Upper lobe of left lung (tissue), 6 donors: ENCODE results near the gene NPC1. TPM values are rescaled to one million over a fixed set of nuclear protein-coding genes. Genes with fewer than 3 reads are reported as not detected.

Source experiments
- ATAC-seq, 2 donors: fragments of 200-7000 bp; cut with Tn5 transposase; one replicate each; pipeline ENCODE4 v1.9.1; 2022; ENCODE audit warnings: mild to moderate bottlenecking in 2 of 2, moderate library complexity in 2 of 2; ENCODE audit not compliant: low FRiP score in 2 of 2
- DNase-seq, 2 donors: peaks; one replicate each; pipeline ENCODE4 v3.0.0-alpha.2; 2019 to 2020
- H3K27ac ChIP-seq, 4 donors: fragments of 200-600 bp; sonication (generic); one replicate each; pipeline ENCODE4 v1.5.1; 2016 to 2019
- H3K27me3 ChIP-seq, 4 donors: fragments of 200-600 bp; sonication (generic); one replicate each; pipeline ENCODE4 v1.5.1; 2017 to 2019
- H3K36me3 ChIP-seq, 4 donors: fragments of 200-600 bp; sonication (generic); one replicate each; pipeline ENCODE4 v1.5.1; 2016 to 2019
- H3K4me1 ChIP-seq, 4 donors: fragments of 200-600 bp; sonication (generic); one replicate each; pipeline ENCODE4 v1.5.1; 2018 to 2019
- H3K4me3 ChIP-seq, 4 donors: fragments of 200-600 bp; sonication (generic); one replicate each; pipeline ENCODE4 v1.5.1; 2017 to 2019; ENCODE audit warnings: mild to moderate bottlenecking in 2 of 4, moderate library complexity in 1 of 4
- H3K9me3 ChIP-seq, 4 donors: fragments of 200-600 bp; sonication (generic); one replicate each; pipeline ENCODE4 v1.5.1; 2018 to 2019
- EP300 ChIP-seq, 4 donors: sonication (generic); formaldehyde crosslinking; IDR thresholded peaks; one replicate each; pipeline ENCODE4 v1.5.1; 2017; ENCODE audit warnings: antibody characterized with exemption in 4 of 4, control low read depth in 2 of 4
- POLR2A ChIP-seq, 4 donors: fragments of 450-650 bp; IDR thresholded peaks; one replicate each; pipeline ENCODE4 v1.5.1; 2016 to 2017; ENCODE audit warnings: antibody characterized with exemption in 4 of 4, mild to moderate bottlenecking in 2 of 4
- POLR2AphosphoS5 ChIP-seq, 2 donors: sonication (generic); formaldehyde crosslinking; IDR thresholded peaks; one replicate each; pipeline ENCODE4 v1.5.1; 2017; ENCODE audit warnings: antibody characterized with exemption in 2 of 2
- WGBS, 2 donors: methylation state at CpG; one replicate each; pipeline ENCODE4 v1.1.5; 2017 to 2018; 5-methylcytosine and 5-hydroxymethylcytosine counted together
- total RNA-seq, 6 donors: library from RNA; depleted of rRNA in 4 of 6; stranded (reverse); fragments of >200 nt in 4 of 6; gene quantifications; one replicate each; pipeline versions ENCODE4 v1.1.0 to v1.2.1, GENCODE V29; 2016 to 2021
- TF ChIP-seq, protein P1 (sequence below), 6 experiments: fragments of 450-650 bp in 4 of 6; fragments of 200-600 bp in 2 of 6; sonication (generic) in 2 of 6; IDR thresholded peaks; one replicate each; pipeline ENCODE4 v1.5.1; 2016 to 2019; ENCODE audit warnings: antibody characterized with exemption in 6 of 6
- donor health status: DM: no; HTN: no; CAD: no; lungs with moderate emphysema.
- donor health status: DM: no; HTN: yes; CAD: no; lungs with severe emphysema.

Gene NPC1
- total RNA-seq, 6 donors from 2014 or later, result 117 to 437 (median 167) TPM

DNA sequence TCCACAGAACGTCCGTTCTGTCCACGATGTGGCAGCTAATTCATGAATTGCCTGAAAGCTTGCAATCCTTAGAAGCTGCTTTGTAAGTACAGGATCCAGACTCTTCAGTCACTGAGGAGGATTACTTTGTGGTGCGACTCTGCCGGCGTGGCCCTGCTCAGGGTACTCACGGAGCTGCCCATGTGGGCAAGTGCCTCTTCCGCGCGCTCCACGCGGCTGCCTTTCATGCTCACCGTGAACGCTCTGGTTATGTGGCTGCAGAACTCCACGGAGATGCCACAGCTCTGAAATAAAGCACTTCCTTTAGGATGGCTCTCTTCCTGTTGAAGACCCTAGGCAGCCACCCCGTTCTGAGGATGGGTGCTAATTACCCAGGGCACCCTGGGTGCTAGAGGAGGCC is 52.0 kb downstream of the NPC1 start:
- no peak overlapping the region for H3K4me3 ChIP-seq
- H3K27ac ChIP-seq, result no peak overlapping the region
- H3K36me3 ChIP-seq, result peaks cover 93 to 100% (median 98%) of the 10 kb centered on the region in 4 donors
- ATAC-seq (no peak), DNase-seq (peak in 1 of 2 donors; percentile 66)
- H3K9me3 ChIP-seq, result no peaks in the 10 kb centered on the region
- WGBS, 2 donors, result 95 to 97% methylated on average over 11 to 16 of the region's 16 CpGs
- peaks cover 0 to 8% (median 3%) of the 10 kb centered on the region in 4 donors for H3K4me1 ChIP-seq
- no peaks in the 10 kb centered on the region for H3K27me3 ChIP-seq
- no peak for TF ChIP-seq EP300 (IDR thresholded peaks at IDR 0.05)
- no peak for TF ChIP-seq POLR2AphosphoS5 (IDR thresholded peaks at IDR 0.05)
- TF ChIP-seq, protein P1, sequence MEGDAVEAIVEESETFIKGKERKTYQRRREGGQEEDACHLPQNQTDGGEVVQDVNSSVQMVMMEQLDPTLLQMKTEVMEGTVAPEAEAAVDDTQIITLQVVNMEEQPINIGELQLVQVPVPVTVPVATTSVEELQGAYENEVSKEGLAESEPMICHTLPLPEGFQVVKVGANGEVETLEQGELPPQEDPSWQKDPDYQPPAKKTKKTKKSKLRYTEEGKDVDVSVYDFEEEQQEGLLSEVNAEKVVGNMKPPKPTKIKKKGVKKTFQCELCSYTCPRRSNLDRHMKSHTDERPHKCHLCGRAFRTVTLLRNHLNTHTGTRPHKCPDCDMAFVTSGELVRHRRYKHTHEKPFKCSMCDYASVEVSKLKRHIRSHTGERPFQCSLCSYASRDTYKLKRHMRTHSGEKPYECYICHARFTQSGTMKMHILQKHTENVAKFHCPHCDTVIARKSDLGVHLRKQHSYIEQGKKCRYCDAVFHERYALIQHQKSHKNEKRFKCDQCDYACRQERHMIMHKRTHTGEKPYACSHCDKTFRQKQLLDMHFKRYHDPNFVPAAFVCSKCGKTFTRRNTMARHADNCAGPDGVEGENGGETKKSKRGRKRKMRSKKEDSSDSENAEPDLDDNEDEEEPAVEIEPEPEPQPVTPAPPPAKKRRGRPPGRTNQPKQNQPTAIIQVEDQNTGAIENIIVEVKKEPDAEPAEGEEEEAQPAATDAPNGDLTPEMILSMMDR (IDR thresholded peaks at IDR 0.05), result no peak
- TF ChIP-seq POLR2A (IDR thresholded peaks at IDR 0.05), result no peak

GRCh38 chr18:23532848-23533247 is 53.5 kb downstream of the NPC1 start:
- no peak for DNase-seq
- Histone ChIP-seq H3K27ac (no peak overlapping the region), H3K36me3 (peaks cover 82 to 100% (median 98%) of the 10 kb centered on the region in 4 donors), H3K9me3 (no peaks in the 10 kb centered on the region), H3K4me3 (no peak overlapping the region), H3K4me1 (peaks cover 0 to 10% (median 4%) of the 10 kb centered on the region in 4 donors), H3K27me3 (no peaks in the 10 kb centered on the region)
- no peak for ATAC-seq
- no peak for TF ChIP-seq POLR2A (IDR thresholded peaks at IDR 0.05)
- TF ChIP-seq POLR2AphosphoS5 (IDR thresholded peaks at IDR 0.05), result no peak
- TF ChIP-seq, protein P1 (IDR thresholded peaks at IDR 0.05), result no peak
- no peak for TF ChIP-seq EP300 (IDR thresholded peaks at IDR 0.05)
- WGBS, 2 donors, result 79 to 82% methylated on average over 4 of the region's 4 CpGs

- H3K36me3 ChIP-seq, result peaks cover 73 to 100% (median 95%) of the 10 kb centered on the region in 4 donors
- TF ChIP-seq EP300 (IDR thresholded peaks at IDR 0.05) (no peak), POLR2A (IDR thresholded peaks at IDR 0.05) (no peak), POLR2AphosphoS5 (IDR thresholded peaks at IDR 0.05) (no peak)
- TF ChIP-seq, protein P1 (IDR thresholded peaks at IDR 0.05), result no peak
These were observed 54.4 kb downstream of the NPC1 start for GRCh38 chr18:23531912-23532311.

GRCh38 chr18:23530195-23530594 is 56.1 kb downstream of the NPC1 start:
- DNase-seq, result no peak
- 81 to 86% methylated on average over 7 of the region's 7 CpGs for WGBS, 2 donors
- H3K27me3 ChIP-seq, result no peaks in the 10 kb centered on the region
- no peak for TF ChIP-seq POLR2AphosphoS5 (IDR thresholded peaks at IDR 0.05)
- TF ChIP-seq, protein P1 (IDR thresholded peaks at IDR 0.05), result no peak
- no peak for TF ChIP-seq POLR2A (IDR thresholded peaks at IDR 0.05)
- TF ChIP-seq EP300 (IDR thresholded peaks at IDR 0.05), result no peak
- no peaks in the 10 kb centered on the region for H3K9me3 ChIP-seq
- H3K4me1 ChIP-seq, result peaks cover 0 to 10% (median 2%) of the 10 kb centered on the region in 4 donors
- no peak overlapping the region for H3K4me3 ChIP-seq
- peaks cover 56 to 100% (median 95%) of the 10 kb centered on the region in 4 donors for H3K36me3 ChIP-seq
- peak overlapping the region in 1 of 4 donors; percentile 37 for H3K27ac ChIP-seq
- ATAC-seq, result no peak

More at GRCh38 chr18:23531912-23532311, 54.4 kb downstream of the NPC1 start:
- no peaks in the 10 kb centered on the region for H3K27me3 ChIP-seq
- peaks cover 0 to 10% (median 2%) of the 10 kb centered on the region in 4 donors for H3K4me1 ChIP-seq
- H3K9me3 ChIP-seq, result no peaks in the 10 kb centered on the region
- 91 to 92% methylated on average over 13 of the region's 13 CpGs for WGBS, 2 donors
- no peak overlapping the region for H3K27ac ChIP-seq
- H3K4me3 ChIP-seq, result no peak overlapping the region
- DNase-seq (no peak), ATAC-seq (no peak)

- H3K27me3 ChIP-seq, result no peaks in the 10 kb centered on the region
- H3K9me3 ChIP-seq, result no peaks in the 10 kb centered on the region
- no peak overlapping the region for H3K4me3 ChIP-seq
- peaks cover 50 to 98% (median 91%) of the 10 kb centered on the region in 4 donors for H3K36me3 ChIP-seq
- no peak for DNase-seq
- TF ChIP-seq, protein P1 (IDR thresholded peaks at IDR 0.05), result no peak
- no peak for TF ChIP-seq POLR2AphosphoS5 (IDR thresholded peaks at IDR 0.05)
- no peak for TF ChIP-seq POLR2A (IDR thresholded peaks at IDR 0.05)
- no peak for TF ChIP-seq EP300 (IDR thresholded peaks at IDR 0.05)
- WGBS, 2 donors, result 84 to 85% methylated on average over 3 of the region's 3 CpGs
- ATAC-seq, result no peak
- H3K27ac ChIP-seq, result peak overlapping the region in 3 of 4 donors; percentile 12 to 64 (median 37)
- peaks cover 0 to 10% (median 2%) of the 10 kb centered on the region in 4 donors for H3K4me1 ChIP-seq
These were observed 56.7 kb downstream of the NPC1 start for GRCh38 chr18:23529604-23530003.
